IMR-90 (cell line): ENCODE measurements around the gene CMC1. TPM values are rescaled to one million over a fixed set of nuclear protein-coding genes. Genes with fewer than 3 reads are reported as not detected.

Source experiments
- ATAC-seq: fragments of 200-7000 bp; cut with Tn5 transposase; 2 replicates; pipeline ENCODE4 v1.9.1; 2020; ENCODE audit warnings: low read depth, mild to moderate bottlenecking, moderate library complexity
- BruUV-seq: library from RNA; stranded (reverse); fragments of 400-500 nt; replicated peaks from 2 replicates; lab custom pipeline; 2021; lab: Mats Ljungman, UMichigan
- CTCF ChIA-PET: fragments of 300-600 bp; formaldehyde crosslinking; extraction: SDS; loops from one replicate; lab custom pipeline; 2021; ENCODE audit warnings: antibody characterized with exemption; lab: Yijun Ruan, JAX
- POLR2A ChIA-PET: fragments of 300-600 bp; sonication (Branson Sonifier 250); formaldehyde crosslinking; loops from one replicate; lab custom pipeline; 2022; ENCODE audit warnings: antibody characterized with exemption; ENCODE audit not compliant: unreplicated experiment; lab: Charles Lee
- DNase-seq: peaks from one replicate; pipeline ENCODE4 v3.0.0; 2013
- H2AFZ ChIP-seq: replicated peaks from 2 replicates; pipeline ENCODE3; 2013; ENCODE audit warnings: low read length, mild to moderate bottlenecking; ENCODE audit not compliant: poor library complexity
- H2AK5ac ChIP-seq: 2 replicates; pipeline ENCODE4 v1.6.1; 2013; ENCODE audit warnings: low read depth, low read length, inconsistent platforms
- H2AK9ac ChIP-seq: replicated peaks from 2 replicates; pipeline ENCODE3; 2013; ENCODE audit warnings: mild to moderate bottlenecking, low read depth, low read length, moderate library complexity; ENCODE audit not compliant: poor library complexity
- H2BK120ac ChIP-seq: 2 replicates; pipeline ENCODE4 v1.6.1; 2013; ENCODE audit warnings: low read depth, low read length, inconsistent platforms
- H2BK15ac ChIP-seq: 3 replicates; pipeline ENCODE4 v1.6.1; 2013; ENCODE audit warnings: low read depth, low read length, inconsistent platforms
- H2BK20ac ChIP-seq: 2 replicates; pipeline ENCODE4 v1.6.1; 2013; ENCODE audit warnings: low read depth, mild to moderate bottlenecking, inconsistent platforms, low read length, moderate library complexity
- H2BK5ac ChIP-seq: 2 replicates; pipeline ENCODE4 v1.6.1; 2013; ENCODE audit warnings: mild to moderate bottlenecking, low read depth, low read length, inconsistent platforms; ENCODE audit not compliant: poor library complexity, severe bottlenecking
- H3K14ac ChIP-seq: replicated peaks from 2 replicates; pipeline ENCODE4 v1.6.1; 2013; ENCODE audit warnings: low read depth, low read length, inconsistent platforms
- H3K18ac ChIP-seq: 2 replicates; pipeline ENCODE4 v1.6.1; 2013; ENCODE audit warnings: low read depth, low read length, control low read depth
- H3K23ac ChIP-seq: 2 replicates; pipeline ENCODE4 v1.6.1; 2013; ENCODE audit warnings: low read depth, low read length, inconsistent platforms
- H3K27ac ChIP-seq: 2 replicates; pipeline ENCODE4 v1.5.1; 2013; ENCODE audit warnings: mild to moderate bottlenecking, control low read depth, low read length; ENCODE audit not compliant: insufficient read depth
- H3K27me3 ChIP-seq: 2 replicates; pipeline ENCODE4 v1.6.1; 2013; ENCODE audit warnings: low read length; ENCODE audit not compliant: control insufficient read depth, insufficient read depth
- H3K36me3 ChIP-seq: 2 replicates; pipeline ENCODE4 v1.6.1; 2013; ENCODE audit warnings: low read length, mixed read lengths; ENCODE audit not compliant: control insufficient read depth, insufficient read depth
- H3K4ac ChIP-seq: 2 replicates; pipeline ENCODE4 v1.6.1; 2013; ENCODE audit warnings: low read depth, low read length, inconsistent platforms
- H3K4me1 ChIP-seq: 2 replicates; pipeline ENCODE4 v1.6.1; 2013; ENCODE audit warnings: low read length, mixed read lengths; ENCODE audit not compliant: control insufficient read depth, insufficient read depth
- H3K4me2 ChIP-seq: 2 replicates; pipeline ENCODE4 v1.6.1; 2013; ENCODE audit warnings: low read depth, mild to moderate bottlenecking, control low read depth, low read length, moderate library complexity
- H3K4me3 ChIP-seq: 2 replicates; pipeline ENCODE4 v1.5.1; 2013; ENCODE audit warnings: low read depth, mild to moderate bottlenecking, control low read depth, low read length, moderate library complexity; ENCODE audit not compliant: insufficient read depth
- H3K56ac ChIP-seq: 2 replicates; pipeline ENCODE4 v1.6.1; 2013; ENCODE audit warnings: low read length, inconsistent platforms; ENCODE audit not compliant: insufficient read depth; ENCODE audit errors: extremely low read depth
- H3K79me1 ChIP-seq, 2 experiments: 2 replicates each; pipeline ENCODE4 v1.6.1; 2013; ENCODE audit warnings: low read length in 2 of 2, inconsistent platforms in 1 of 2, low read depth in 1 of 2
- H3K9ac ChIP-seq: 2 replicates; pipeline ENCODE4 v1.6.1; 2013; ENCODE audit warnings: low read depth, low read length, control low read depth
- H3K9me1 ChIP-seq: 2 replicates; pipeline ENCODE4 v1.6.1; 2013; ENCODE audit warnings: low read length, inconsistent platforms; ENCODE audit not compliant: insufficient read depth
- H3K9me3 ChIP-seq: 2 replicates; pipeline ENCODE4 v1.6.1; 2013; ENCODE audit warnings: low read length; ENCODE audit not compliant: control insufficient read depth, insufficient read depth
- H4K20me1 ChIP-seq: 2 replicates; pipeline ENCODE4 v1.6.1; 2013; ENCODE audit warnings: low read length, inconsistent platforms; ENCODE audit not compliant: insufficient read depth
- H4K5ac ChIP-seq: 2 replicates; pipeline ENCODE4 v1.6.1; 2013; ENCODE audit warnings: mild to moderate bottlenecking, low read depth, low read length, control low read depth
- H4K8ac ChIP-seq, 2 experiments: 2 replicates each; pipeline ENCODE4 v1.6.1; 2013; ENCODE audit warnings: low read depth in 2 of 2, low read length in 2 of 2, control low read depth in 1 of 2, inconsistent platforms in 1 of 2
- H4K91ac ChIP-seq: 2 replicates; pipeline ENCODE4 v1.6.1; 2013; ENCODE audit warnings: low read depth, low read length, inconsistent platforms; ENCODE audit not compliant: insufficient read depth
- BHLHE40 ChIP-seq: fragments of 150-350 bp; IDR thresholded peaks from 2 replicates; pipeline ENCODE4 v1.6.1; 2016; ENCODE audit warnings: mild to moderate bottlenecking, low read depth, low read length
- CEBPB ChIP-seq: IDR thresholded peaks from 2 replicates; pipeline ENCODE4 v1.6.1; 2012; ENCODE audit warnings: low read depth, low read length, improper control_type of control experiment
- CHD1 ChIP-seq: IDR thresholded peaks from 2 replicates; pipeline ENCODE4 v1.6.1; 2012; ENCODE audit warnings: low read depth, low read length, improper control_type of control experiment
- CTCF ChIP-seq: conservative IDR thresholded peaks from 2 replicates; pipeline ENCODE4 v1.5.1; 2012; ENCODE audit warnings: mild to moderate bottlenecking, low read depth, low read length, improper control_type of control experiment
- ELK1 ChIP-seq: fragments of 150-350 bp; IDR thresholded peaks from 2 replicates; pipeline ENCODE4 v1.6.1; 2016; ENCODE audit warnings: low read depth, mild to moderate bottlenecking, low read length, moderate library complexity, borderline replicate concordance
- FOS ChIP-seq: fragments of 150-350 bp; IDR thresholded peaks from 2 replicates; pipeline ENCODE4 v1.6.1; 2016; ENCODE audit warnings: low read depth, low read length
- MAFK ChIP-seq: IDR thresholded peaks from 2 replicates; pipeline ENCODE4 v1.6.1; 2012; ENCODE audit warnings: low read depth, low read length, improper control_type of control experiment
- MAZ ChIP-seq: IDR thresholded peaks from 2 replicates; pipeline ENCODE4 v1.6.1; 2012; ENCODE audit warnings: low read depth, mild to moderate bottlenecking, low read length, improper control_type of control experiment, moderate library complexity, borderline replicate concordance
- MXI1 ChIP-seq: IDR thresholded peaks from 2 replicates; pipeline ENCODE4 v1.6.1; 2012; ENCODE audit warnings: low read depth, mild to moderate bottlenecking, low read length, moderate library complexity, borderline replicate concordance
- NFE2L2 ChIP-seq: fragments of 150-350 bp; IDR thresholded peaks from 2 replicates; pipeline ENCODE4 v1.6.1; 2016; ENCODE audit warnings: low read depth, mild to moderate bottlenecking, low read length
- POLR2A ChIP-seq: IDR thresholded peaks from 2 replicates; pipeline ENCODE4 v1.6.1; 2012; ENCODE audit warnings: mild to moderate bottlenecking, low read depth, low read length
- RAD21 ChIP-seq: IDR thresholded peaks from 2 replicates; pipeline ENCODE4 v1.6.1; 2012; ENCODE audit warnings: low read length, improper control_type of control experiment
- RCOR1 ChIP-seq: IDR thresholded peaks from 2 replicates; pipeline ENCODE4 v1.6.1; 2012; ENCODE audit warnings: mild to moderate bottlenecking, low read length, improper control_type of control experiment; ENCODE audit not compliant: insufficient replicate concordance
- RFX5 ChIP-seq: IDR thresholded peaks from 2 replicates; pipeline ENCODE4 v1.8.0; 2012; ENCODE audit warnings: low read depth, mild to moderate bottlenecking, low read length, moderate library complexity
- SMC3 ChIP-seq: fragments of 150-350 bp; IDR thresholded peaks from 2 replicates; pipeline ENCODE4 v1.6.1; 2016; ENCODE audit warnings: low read depth, mild to moderate bottlenecking, antibody characterized with exemption, low read length, moderate library complexity
- USF2 ChIP-seq: fragments of 150-350 bp; IDR thresholded peaks from 2 replicates; pipeline ENCODE4 v1.6.1; 2017; ENCODE audit warnings: mild to moderate bottlenecking, antibody characterized with exemption, low read length, low read depth
- WGBS, 2 experiments: methylation state at CpG; one replicate each; pipeline versions ENCODE4 v1.1.5 to v1.1.7; 2013; ENCODE audit warnings: missing lambda C conversion rate in 2 of 2; ENCODE audit not compliant: insufficient read length in 1 of 2; ENCODE audit errors: extremely low coverage in 2 of 2; 5-methylcytosine and 5-hydroxymethylcytosine counted together
- dilution Hi-C: fragments of 300-500 bp; cut with HindIII; formaldehyde crosslinking; loops from one replicate; pipeline ENCODE4 v1.14.3; 2018; ENCODE audit warnings: low sequenced_read_pairs; ENCODE audit not compliant: unreplicated experiment
- in situ Hi-C: fragments of 300-500 bp; cut with MboI; formaldehyde crosslinking; loops from 3 replicates; pipeline ENCODE4 v1.14.3; 2019; ENCODE audit warnings: low sequenced_read_pairs, inconsistent platforms, mixed read lengths
- intact Hi-C: fragments of 100-400 bp; cut with micrococcal nuclease; formaldehyde crosslinking; loops from 2 replicates; pipeline ENCODE4 v1.10.0; 2022
- polyA plus RNA-seq, 3 experiments: library from polyadenylated mRNA; depleted of rRNA; stranded (reverse); fragments of >200 nt; gene quantifications; 2 replicates each; pipeline ENCODE4 v1.2.3, GENCODE V29; 2012; ENCODE audit warnings: low replicate concordance in 1 of 3
- total RNA-seq: library from RNA; depleted of rRNA; stranded (reverse); fragments of >200 nt; gene quantifications from 2 replicates; pipeline ENCODE4 v1.2.3, GENCODE V29; 2012

The CMC1 gene
- total and polyA plus RNA-seq, 2 of the 4 experiments (the other 2 are of a cell fraction), result 1.6 to 18.3 TPM

GRCh38 chr3:28280781-28281180, 39.4 kb downstream of the CMC1 start:
- Histone ChIP-seq H4K91ac (no peak overlapping the region), H2BK120ac (no peak overlapping the region), H2BK20ac (no peak overlapping the region), H3K27me3 (no peaks in the 10 kb centered on the region), H2AK9ac (no peak overlapping the region), H4K20me1 (no peaks in the 10 kb centered on the region), H3K4ac (no peak overlapping the region), H3K79me1 (peaks cover 0 to 4% of the 10 kb centered on the region in 2 experiments; a peak in 1 of 4 replicates), H2BK5ac (no peak overlapping the region), H2AK5ac (no peak overlapping the region), H3K9me3 (no peaks in the 10 kb centered on the region), H3K4me3 (no peak overlapping the region), H2BK15ac (no peak overlapping the region), H3K9me1 (peaks cover 2% of the 10 kb centered on the region; the same call in 1 of the 2 replicates), H3K56ac (no peak overlapping the region), H3K23ac (no peak overlapping the region), H3K18ac (no peak overlapping the region), H3K4me1 (peaks cover 2% of the 10 kb centered on the region), H4K8ac (no peak overlapping the region), H3K27ac (no peak overlapping the region), H4K5ac (no peak overlapping the region), H3K14ac (no peak overlapping the region), H3K4me2 (no peak overlapping the region; the same call in 1 of the 2 replicates), H2AFZ (no peak overlapping the region), H3K36me3 (no peaks in the 10 kb centered on the region), H3K9ac (no peak overlapping the region)
- in situ Hi-C loops, result no loop called here
- intact Hi-C loops, result no loop called here
- ChIA-PET POLR2A (no interaction called here), CTCF (no interaction called here)
- TF ChIP-seq BHLHE40 (no peak), RCOR1 (no peak), FOS (no peak), POLR2A (no peak), ELK1 (no peak), NFE2L2 (no peak), USF2 (no peak), CTCF (no peak), SMC3 (no peak), MAZ (no peak), MXI1 (no peak), CHD1 (no peak), RAD21 (no peak), RFX5 (no peak), CEBPB (no peak), MAFK (no peak)
- no CpG with 5 or more reads among the region's 3 CpGs for WGBS, 2 experiments
- DNase-seq (no peak), ATAC-seq (no peak)
- BruUV-seq, result no TSS peak
- dilution Hi-C loops, result no loop called here
